Measurements from ENCODE around the gene TPO. TPM values are rescaled to one million over a fixed set of nuclear protein-coding genes. Genes with fewer than 3 reads are reported as not detected.
A peak's percentile ranks its signal among the peaks of the same experiment; 100 is the strongest.

The TPO gene
- total RNA-seq, 1 experiment from 2014 or later, result not detected

GRCh38 chr2:1591461-1591770, 178.2 kb downstream of the TPO start:
- H3K27ac Mint-ChIP-seq, result peak overlapping the region in 2 of 3 experiments; percentile 8 to 59; a peak in 3 of 7 replicates
- no peaks in the 10 kb centered on the region for H4K20me1 ChIP-seq (ENCODE audit: control insufficient read depth, insufficient read depth, insufficient read length)
- no peak overlapping the region for H2AFZ ChIP-seq (ENCODE audit: low read length)
- no CpG with 5 or more reads among the region's 16 CpGs for WGBS (ENCODE audit: extremely low coverage, insufficient read length, low lambda C conversion rate)
- H3K36me3 Mint-ChIP-seq (ENCODE audit: insufficient read depth in 1 of 3, low read depth in 3 of 3), result no peaks in the 10 kb centered on the region
- DNase-seq, result peak; percentile 33
- H3K27ac ChIP-seq (ENCODE audit: insufficient read length, low read depth, low read length), result no peak overlapping the region
- H3K4me3 Mint-ChIP-seq, result peak overlapping the region in 1 of 2 experiments; percentile 62; a peak in 1 of 5 replicates
- no peak overlapping the region for H2BK20ac ChIP-seq (ENCODE audit: low read depth, low read length, poor library complexity, severe bottlenecking)
- H3K9ac ChIP-seq (ENCODE audit: extremely low read depth, insufficient read length, low read length), result no peak overlapping the region
- peaks cover 3% of the 10 kb centered on the region; the same call in 1 of the 2 replicates for H3K4me1 ChIP-seq (ENCODE audit: insufficient read depth, low read length)
- no peaks in the 10 kb centered on the region for H3K9me3 ChIP-seq (ENCODE audit: control insufficient read depth, low read depth, low read length)
- no peak overlapping the region for H3K23ac ChIP-seq (ENCODE audit: insufficient read length, low read depth, low read length)
- no peak overlapping the region for H2BK5ac ChIP-seq (ENCODE audit: insufficient read length, low read length)
- H3K56ac ChIP-seq (ENCODE audit: insufficient read length, low read depth, low read length), result no peak overlapping the region
- no peak overlapping the region for H3T11ph ChIP-seq (ENCODE audit: low read length)
- H3K18ac ChIP-seq (ENCODE audit: insufficient read length, low read depth, low read length), result no peak overlapping the region
- no peaks in the 10 kb centered on the region; the same call in 1 of the 2 replicates for H3K27me3 Mint-ChIP-seq (ENCODE audit: low read depth)
- no peak overlapping the region for H2AK5ac ChIP-seq (ENCODE audit: insufficient read length, low read length)
- H2BK120ac ChIP-seq (ENCODE audit: low read depth, low read length, poor library complexity, severe bottlenecking), result no peak overlapping the region
- H4K8ac ChIP-seq (replicated peaks; ENCODE audit: insufficient read length, low read depth, low read length), result no peak overlapping the region
- no peaks in the 10 kb centered on the region; the same call in 1 of the 2 replicates for H3K79me2 ChIP-seq (ENCODE audit: insufficient read depth, low read length)
- H3K4me1 Mint-ChIP-seq, result peaks cover 16 to 20% of the 10 kb centered on the region in 2 experiments
- no peak overlapping the region for H3K4ac ChIP-seq (ENCODE audit: low read depth, low read length)
- H4K91ac ChIP-seq (ENCODE audit: insufficient read length, low read depth, low read length), result no peak overlapping the region
- H2BK12ac ChIP-seq (ENCODE audit: insufficient read length, low read depth, low read length), result no peak overlapping the region
- H2BK15ac ChIP-seq (ENCODE audit: low read depth, low read length), result no peak overlapping the region
- no peaks in the 10 kb centered on the region for H3K23me2 ChIP-seq (ENCODE audit: insufficient read length, low read depth, low read length, poor library complexity, severe bottlenecking)
- no peaks in the 10 kb centered on the region for H3K27me3 ChIP-seq (ENCODE audit: insufficient read depth, low read length)
- no peaks in the 10 kb centered on the region for H3K79me1 ChIP-seq (ENCODE audit: insufficient read depth, low read depth, low read length, poor library complexity, severe bottlenecking)
- no peak overlapping the region for H3K4me2 ChIP-seq (ENCODE audit: insufficient read depth, insufficient read length, low read length)
- no peaks in the 10 kb centered on the region for H3K9me3 Mint-ChIP-seq
- no peak overlapping the region; the same call in 1 of the 2 replicates for H3K14ac ChIP-seq (ENCODE audit: insufficient read depth, low read length)
- TF ChIP-seq, protein P1, sequence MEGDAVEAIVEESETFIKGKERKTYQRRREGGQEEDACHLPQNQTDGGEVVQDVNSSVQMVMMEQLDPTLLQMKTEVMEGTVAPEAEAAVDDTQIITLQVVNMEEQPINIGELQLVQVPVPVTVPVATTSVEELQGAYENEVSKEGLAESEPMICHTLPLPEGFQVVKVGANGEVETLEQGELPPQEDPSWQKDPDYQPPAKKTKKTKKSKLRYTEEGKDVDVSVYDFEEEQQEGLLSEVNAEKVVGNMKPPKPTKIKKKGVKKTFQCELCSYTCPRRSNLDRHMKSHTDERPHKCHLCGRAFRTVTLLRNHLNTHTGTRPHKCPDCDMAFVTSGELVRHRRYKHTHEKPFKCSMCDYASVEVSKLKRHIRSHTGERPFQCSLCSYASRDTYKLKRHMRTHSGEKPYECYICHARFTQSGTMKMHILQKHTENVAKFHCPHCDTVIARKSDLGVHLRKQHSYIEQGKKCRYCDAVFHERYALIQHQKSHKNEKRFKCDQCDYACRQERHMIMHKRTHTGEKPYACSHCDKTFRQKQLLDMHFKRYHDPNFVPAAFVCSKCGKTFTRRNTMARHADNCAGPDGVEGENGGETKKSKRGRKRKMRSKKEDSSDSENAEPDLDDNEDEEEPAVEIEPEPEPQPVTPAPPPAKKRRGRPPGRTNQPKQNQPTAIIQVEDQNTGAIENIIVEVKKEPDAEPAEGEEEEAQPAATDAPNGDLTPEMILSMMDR (conservative IDR thresholded peaks at IDR 0.05), result no peak
- H4K5ac ChIP-seq (ENCODE audit: insufficient read length, low read depth, low read length), result no peak overlapping the region

All from H9 (cell line).